ENCODE data around the gene STAT4. TPM values are rescaled to one million over a fixed set of nuclear protein-coding genes. Genes with fewer than 3 reads are reported as not detected.

Gene STAT4
- total RNA-seq, 1 donor from 2014 or later, result 8.0 TPM

DNA sequence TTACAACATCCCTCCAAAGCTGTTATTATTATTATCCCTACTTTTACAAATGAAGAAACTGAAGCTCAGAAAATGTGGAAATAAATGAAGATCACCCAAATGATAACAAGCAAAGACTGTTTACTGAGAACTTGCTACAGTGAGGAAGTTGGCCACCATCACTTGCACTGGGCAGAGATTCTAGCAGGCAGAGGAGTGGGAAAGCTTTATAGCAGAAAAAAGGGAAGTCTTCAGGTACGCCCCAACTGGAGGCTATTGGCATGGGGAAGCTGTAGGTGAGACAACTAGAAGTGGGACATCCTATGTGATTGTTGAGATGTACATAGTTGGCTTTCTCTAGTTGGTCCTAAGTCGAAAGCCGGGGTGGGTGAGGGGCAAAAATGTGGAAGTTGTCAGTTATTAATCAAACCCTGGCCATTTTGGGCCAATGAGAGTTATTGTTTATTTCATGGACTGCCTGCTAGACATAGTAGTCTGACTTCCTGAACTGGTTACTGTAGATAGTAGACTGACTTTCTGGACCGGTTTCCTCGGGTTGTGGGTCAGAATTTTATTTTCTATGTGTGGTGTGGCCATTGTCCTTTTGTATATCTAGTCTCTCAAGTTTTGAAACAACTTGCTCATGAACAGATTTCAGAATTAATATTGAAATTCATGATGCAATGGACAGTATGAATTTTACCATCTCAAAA, 40.2 kb upstream of the STAT4 start:
- no peak overlapping the region for H3K4me3 ChIP-seq
- TF ChIP-seq, protein P1, sequence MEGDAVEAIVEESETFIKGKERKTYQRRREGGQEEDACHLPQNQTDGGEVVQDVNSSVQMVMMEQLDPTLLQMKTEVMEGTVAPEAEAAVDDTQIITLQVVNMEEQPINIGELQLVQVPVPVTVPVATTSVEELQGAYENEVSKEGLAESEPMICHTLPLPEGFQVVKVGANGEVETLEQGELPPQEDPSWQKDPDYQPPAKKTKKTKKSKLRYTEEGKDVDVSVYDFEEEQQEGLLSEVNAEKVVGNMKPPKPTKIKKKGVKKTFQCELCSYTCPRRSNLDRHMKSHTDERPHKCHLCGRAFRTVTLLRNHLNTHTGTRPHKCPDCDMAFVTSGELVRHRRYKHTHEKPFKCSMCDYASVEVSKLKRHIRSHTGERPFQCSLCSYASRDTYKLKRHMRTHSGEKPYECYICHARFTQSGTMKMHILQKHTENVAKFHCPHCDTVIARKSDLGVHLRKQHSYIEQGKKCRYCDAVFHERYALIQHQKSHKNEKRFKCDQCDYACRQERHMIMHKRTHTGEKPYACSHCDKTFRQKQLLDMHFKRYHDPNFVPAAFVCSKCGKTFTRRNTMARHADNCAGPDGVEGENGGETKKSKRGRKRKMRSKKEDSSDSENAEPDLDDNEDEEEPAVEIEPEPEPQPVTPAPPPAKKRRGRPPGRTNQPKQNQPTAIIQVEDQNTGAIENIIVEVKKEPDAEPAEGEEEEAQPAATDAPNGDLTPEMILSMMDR (IDR thresholded peaks at IDR 0.05), result no peak
- H3K36me3 ChIP-seq, result no peaks in the 10 kb centered on the region
- H3K27me3 ChIP-seq, result no peaks in the 10 kb centered on the region
- H3K9me3 ChIP-seq, result no peaks in the 10 kb centered on the region
- ATAC-seq, result no peak
- no peak overlapping the region for H3K27ac ChIP-seq
- no peak for DNase-seq
- intact Hi-C loops (cut with DNase I), result no loop called here
- no peaks in the 10 kb centered on the region for H3K4me1 ChIP-seq

DNA sequence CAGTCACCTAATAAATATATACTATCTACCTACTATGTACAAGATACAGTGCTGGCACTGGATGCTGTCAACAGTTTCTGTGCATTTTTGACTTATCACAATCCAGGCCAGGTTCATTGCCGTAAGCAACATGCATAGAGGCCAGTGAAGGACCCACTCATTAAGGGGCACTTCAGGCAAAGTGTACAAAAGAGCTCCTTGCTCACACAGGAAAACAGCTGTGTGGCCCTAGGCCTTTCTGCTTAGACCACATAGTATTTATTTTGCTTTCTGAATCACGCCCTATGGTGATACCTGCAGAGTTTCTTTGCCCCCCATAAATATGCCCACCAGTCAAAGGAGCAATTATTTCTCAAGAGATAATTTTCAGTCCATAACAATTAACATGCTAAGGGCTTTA, 39.6 kb upstream of the STAT4 start:
- TF ChIP-seq, protein P1 (IDR thresholded peaks at IDR 0.05), result no peak
- ATAC-seq, result peak; percentile 91
- no peak overlapping the region for H3K4me3 ChIP-seq
- DNase-seq, result no peak
- H3K9me3 ChIP-seq, result no peaks in the 10 kb centered on the region
- no peaks in the 10 kb centered on the region for H3K27me3 ChIP-seq
- H3K27ac ChIP-seq, result no peak overlapping the region
- intact Hi-C loops (cut with DNase I), result no loop called here
- H3K4me1 ChIP-seq, result no peaks in the 10 kb centered on the region
- no peaks in the 10 kb centered on the region for H3K36me3 ChIP-seq

DNA sequence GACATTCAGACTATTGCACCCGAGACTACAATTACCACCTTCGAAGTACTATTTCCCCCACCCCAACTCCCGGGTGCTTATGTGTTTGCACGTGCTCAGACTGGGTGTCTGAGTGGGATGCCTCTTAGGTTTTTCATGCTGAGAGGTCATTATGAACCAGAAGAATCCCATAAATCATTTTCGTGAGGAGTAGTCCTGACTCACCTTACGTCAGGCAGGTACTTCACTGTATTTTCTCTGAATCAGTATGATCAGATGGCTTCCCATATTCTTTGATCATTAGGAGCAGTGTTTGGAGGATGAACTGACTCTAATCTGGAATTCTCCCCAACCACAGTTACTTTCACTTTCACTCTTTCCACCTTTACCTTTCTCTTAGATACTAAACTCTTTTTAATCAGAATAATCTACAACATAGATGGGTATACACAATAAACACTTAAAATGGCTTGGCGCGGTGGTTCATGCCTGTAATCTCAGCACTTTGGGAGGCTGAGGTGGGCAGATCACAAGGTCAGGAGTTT, 38.4 kb upstream of the STAT4 start:
- TF ChIP-seq, protein P1 (IDR thresholded peaks at IDR 0.05), result no peak
- Histone ChIP-seq H3K27ac (no peak overlapping the region), H3K27me3 (no peaks in the 10 kb centered on the region), H3K36me3 (no peaks in the 10 kb centered on the region), H3K4me3 (no peak overlapping the region), H3K4me1 (no peaks in the 10 kb centered on the region), H3K9me3 (no peaks in the 10 kb centered on the region)
- ATAC-seq, result no peak
- intact Hi-C loops (cut with DNase I), result no loop called here
- no peak for DNase-seq

DNA sequence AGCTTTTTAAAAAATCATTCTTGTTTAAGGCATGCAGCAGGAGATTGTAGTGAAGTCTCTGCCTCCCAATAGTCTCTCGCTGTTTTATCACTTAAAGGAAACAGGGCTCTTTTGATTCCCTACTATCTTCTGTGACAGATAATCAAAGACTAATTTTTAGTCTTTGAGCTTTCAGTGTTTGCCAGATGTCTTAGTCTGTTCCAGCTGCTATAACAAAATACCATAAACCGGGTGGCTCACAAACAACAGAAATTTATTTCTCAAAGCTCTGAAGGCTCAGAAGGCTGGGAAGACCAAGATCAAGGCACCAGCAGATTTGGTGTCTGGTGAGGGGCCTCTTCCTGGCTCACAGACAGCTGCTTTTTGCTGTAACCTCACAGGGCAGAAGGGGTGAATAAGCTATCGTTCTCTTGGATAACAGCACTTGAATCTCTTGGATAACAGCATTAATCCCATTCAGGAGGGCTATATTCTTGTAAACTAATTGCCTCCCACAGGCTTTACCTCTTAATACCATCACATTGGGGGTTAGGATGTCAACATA, 37.8 kb upstream of the STAT4 start:
- Histone ChIP-seq H3K4me1 (no peaks in the 10 kb centered on the region), H3K36me3 (no peaks in the 10 kb centered on the region), H3K4me3 (no peak overlapping the region), H3K9me3 (no peaks in the 10 kb centered on the region), H3K27ac (no peak overlapping the region), H3K27me3 (no peaks in the 10 kb centered on the region)
- intact Hi-C loops (cut with DNase I), result no loop called here
- ATAC-seq, result no peak
- DNase-seq, result no peak
- TF ChIP-seq, protein P1 (IDR thresholded peaks at IDR 0.05), result no peak

DNA sequence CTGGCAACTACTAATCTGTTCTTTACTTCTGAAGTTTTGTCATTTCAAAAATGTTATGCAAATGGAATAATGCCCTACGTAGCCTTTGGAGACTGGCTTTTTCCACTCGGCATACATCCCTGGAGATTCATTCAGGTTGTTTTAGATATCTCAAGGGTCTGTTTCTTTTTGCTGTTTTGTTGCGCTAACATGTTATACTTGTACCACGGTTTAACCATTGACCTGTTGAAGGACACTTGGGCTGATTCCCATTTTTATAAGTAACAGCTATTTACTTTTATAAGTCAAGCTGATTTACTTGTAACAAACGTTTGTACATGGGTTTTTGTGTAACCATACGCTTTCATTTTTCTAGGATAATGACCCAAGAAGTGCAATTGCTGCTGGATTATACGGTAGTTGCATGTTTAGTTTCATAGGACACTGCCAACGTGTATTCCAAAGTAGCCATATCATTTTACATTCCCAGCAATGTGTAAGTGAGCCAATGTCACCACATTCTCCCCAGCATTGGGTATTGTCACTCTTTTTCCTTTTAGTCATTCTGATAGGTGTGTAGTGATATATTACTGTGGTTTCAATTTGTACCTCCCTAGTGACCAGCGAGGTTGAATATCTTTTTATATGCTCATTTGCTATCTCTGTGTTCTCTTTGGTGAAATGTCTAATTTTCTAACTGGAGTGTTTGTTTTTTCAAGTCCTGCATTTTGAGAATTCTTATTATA, 36.5 kb upstream of the STAT4 start:
- Histone ChIP-seq H3K9me3 (no peaks in the 10 kb centered on the region), H3K4me1 (no peaks in the 10 kb centered on the region), H3K36me3 (no peaks in the 10 kb centered on the region), H3K27me3 (no peaks in the 10 kb centered on the region), H3K4me3 (no peak overlapping the region), H3K27ac (no peak overlapping the region)
- ATAC-seq (no peak), DNase-seq (no peak)
- intact Hi-C loops (cut with DNase I), result no loop called here
- TF ChIP-seq, protein P1 (IDR thresholded peaks at IDR 0.05), result no peak
